GM21381 (cell line): ENCODE results near the gene ZC3H12C.
"Not testable (repeated sequence)": the region's sequence is repeated elsewhere in the genome, so short reads cannot be mapped to it uniquely, and the experiment has no call there.

Source experiments
- ATAC-seq: cut with Tn5 transposase; IDR thresholded peaks from one replicate; pipeline ENCODE4 v1.9.1; 2021; ENCODE audit warnings: mild to moderate bottlenecking, moderate library complexity; ENCODE audit not compliant: unreplicated experiment

Gene ZC3H12C

DNA sequence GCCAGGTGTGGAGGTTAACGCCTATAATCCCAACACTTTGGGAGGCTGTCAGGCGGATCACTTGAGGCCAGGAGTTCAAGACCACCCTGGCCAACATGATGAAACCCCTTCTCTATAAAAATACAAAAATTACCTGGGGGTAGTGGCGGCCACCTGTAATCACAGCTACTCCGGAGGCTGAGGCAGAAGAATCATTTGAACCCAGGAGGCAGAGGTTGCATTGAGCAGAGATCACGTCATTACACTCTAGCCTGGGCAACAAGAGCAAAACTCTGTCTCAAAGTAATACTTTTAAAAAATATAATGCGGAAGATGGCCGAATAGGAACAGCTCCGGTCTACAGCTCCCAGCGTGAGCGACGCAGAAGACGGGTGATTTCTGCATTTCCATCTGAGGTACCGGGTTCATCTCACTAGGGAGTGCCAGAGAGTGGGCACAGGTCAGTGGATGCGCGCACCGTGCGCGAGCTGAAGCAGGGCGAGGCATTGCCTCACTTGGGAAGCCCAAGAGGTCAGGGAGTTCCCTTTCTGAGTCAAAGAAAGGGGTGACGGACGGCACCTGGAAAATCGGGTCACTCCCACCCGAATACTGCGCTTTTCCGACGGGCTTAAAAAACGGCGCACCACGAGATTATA is 115.6 kb downstream of the ZC3H12C start:
- ATAC-seq, result not testable (repeated sequence)

DNA sequence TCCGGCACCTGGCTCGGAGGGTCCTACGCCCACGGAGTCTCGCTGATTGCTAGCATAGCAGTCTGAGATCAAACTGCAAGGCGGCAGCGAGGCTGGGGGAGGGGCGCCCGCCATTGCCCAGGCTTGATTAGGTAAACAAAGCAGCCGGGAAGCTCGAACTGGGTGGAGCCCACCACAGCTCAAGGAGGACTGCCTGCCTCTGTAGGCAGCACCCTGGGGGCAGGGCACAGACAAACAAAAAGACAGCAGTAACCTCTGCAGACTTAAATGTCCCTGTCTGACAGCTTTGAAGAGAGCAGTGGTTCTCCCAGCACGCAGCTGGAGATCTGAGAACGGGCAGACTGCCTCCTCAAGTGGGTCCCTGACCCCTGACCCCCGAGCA is 116.1 kb downstream of the ZC3H12C start:
- not testable (repeated sequence) for ATAC-seq

DNA sequence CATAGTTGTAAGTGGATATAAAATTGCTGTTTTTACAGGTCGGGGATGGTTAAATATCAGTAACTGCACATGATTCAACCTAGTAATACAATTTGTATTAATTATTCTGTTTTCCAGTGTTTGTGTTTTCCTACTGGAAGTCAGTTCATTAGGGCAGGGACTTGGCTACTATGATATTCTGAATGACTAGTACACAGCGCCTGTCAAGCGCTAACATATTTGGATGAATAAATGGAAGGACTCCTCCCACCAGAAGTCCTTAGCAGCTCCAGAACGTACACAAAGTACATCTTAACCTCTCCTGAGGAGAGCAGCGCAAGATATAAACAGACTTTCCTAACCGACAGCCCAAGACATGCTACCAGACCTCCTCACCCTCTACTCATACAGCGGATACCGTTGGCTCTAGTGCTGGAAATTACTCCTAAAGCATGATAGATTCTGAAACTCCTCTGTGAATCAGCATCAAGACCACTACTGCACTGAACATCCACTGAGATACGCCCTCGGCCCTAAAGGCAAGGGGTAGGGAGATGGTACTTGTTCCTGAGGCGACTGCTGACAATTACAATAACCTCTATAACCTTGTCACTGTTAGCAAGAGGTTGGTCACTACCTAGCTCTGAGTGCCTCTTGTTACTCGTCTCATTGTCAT is 124.2 kb downstream of the ZC3H12C start:
- ATAC-seq, result no peak

DNA sequence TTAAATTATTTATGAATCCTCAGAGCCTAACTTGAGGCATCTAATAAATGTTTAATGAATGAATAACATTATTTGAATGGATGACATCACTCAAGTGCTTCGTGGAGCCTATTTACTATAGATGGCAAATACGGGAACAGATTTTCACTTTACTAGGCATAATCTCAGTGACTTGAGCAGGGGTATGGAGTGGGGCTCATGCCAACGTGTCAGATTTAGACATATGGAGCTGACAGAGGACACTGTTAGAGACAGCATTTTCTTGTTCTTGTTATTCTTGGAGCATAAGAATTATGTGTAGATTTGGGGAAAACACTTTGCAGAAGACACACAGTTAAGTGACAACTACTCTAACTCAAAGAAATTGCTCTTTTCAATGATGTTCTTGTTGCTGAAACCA is 124.7 kb downstream of the ZC3H12C start:
- no peak for ATAC-seq

DNA sequence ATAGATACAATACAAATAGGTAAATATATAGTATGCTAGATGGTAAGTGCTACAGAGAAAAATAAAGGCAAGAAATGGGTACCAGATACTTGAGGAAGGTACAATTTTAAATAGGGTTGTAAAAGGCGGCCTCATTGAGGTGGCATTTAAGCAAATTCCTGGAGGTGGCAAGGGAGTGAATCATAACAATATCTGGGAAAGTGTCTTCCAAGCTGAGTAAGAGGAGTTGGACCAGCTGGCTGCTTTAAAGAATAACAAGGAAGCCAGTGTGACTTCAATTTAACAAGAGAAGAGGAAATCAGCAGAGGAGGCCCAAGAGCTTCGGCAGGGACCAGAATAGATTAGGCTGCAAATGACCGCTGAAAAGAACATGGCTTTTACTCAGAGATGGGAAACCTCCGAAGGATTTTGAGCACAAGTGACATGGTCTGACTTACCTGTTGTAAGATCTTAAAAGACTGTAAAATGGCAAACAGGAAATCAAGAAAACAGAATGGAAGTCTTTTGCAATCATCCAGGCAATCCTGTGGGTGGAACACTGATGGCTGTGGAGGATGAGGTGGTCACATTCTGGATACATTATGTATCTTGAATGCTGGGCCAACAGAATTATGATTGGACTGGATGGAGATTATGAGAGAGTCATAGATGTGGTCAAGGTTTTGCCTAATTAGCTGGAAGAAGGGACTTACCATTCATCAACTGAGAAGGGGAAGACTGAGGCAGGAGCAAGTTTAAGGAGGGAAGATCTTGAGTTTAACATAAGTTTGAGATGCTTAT is 126.0 kb downstream of the ZC3H12C start:
- ATAC-seq, result no peak
